ENCODE results near the gene EBI3.
"Not testable (repeated sequence)": the region's sequence is repeated elsewhere in the genome, so short reads cannot be mapped to it uniquely, and the experiment has no call there.

Gene EBI3

GRCh38 chr19:4237510-4237909 lies 8.2 kb downstream of the EBI3 start:
- not testable (repeated sequence) for FAIRE-seq

- FAIRE-seq: no peak
Observed at GRCh38 chr19:4238831-4239230, 9.5 kb downstream of the EBI3 start.

- FAIRE-seq: no peak
Observed at GRCh38 chr19:4241824-4242430, 12.6 kb downstream of the EBI3 start.

GRCh38 chr19:4245938-4246337 lies 16.6 kb downstream of the EBI3 start:
- not testable (repeated sequence) for FAIRE-seq

- peak; percentile 93 for FAIRE-seq
Observed at GRCh38 chr19:4246767-4247593, 17.7 kb downstream of the EBI3 start, which contains the start of gene YJU2. YJU2 (plus strand) TSS chr19:4247080; CDS start chr19:4247147, 67 bp downstream.

GRCh38 chr19:4256563-4256962 lies 27.2 kb downstream of the EBI3 start:
- no peak for FAIRE-seq

- FAIRE-seq: no peak
Observed at GRCh38 chr19:4257025-4257424, 27.7 kb downstream of the EBI3 start.

GRCh38 chr19:4258181-4258580 lies 28.9 kb downstream of the EBI3 start:
- no peak for FAIRE-seq

GRCh38 chr19:4260613-4261191 lies 31.4 kb downstream of the EBI3 start:
- FAIRE-seq: no peak

GRCh38 chr19:4264812-4265211 lies 35.5 kb downstream of the EBI3 start:
- FAIRE-seq: no peak

GRCh38 chr19:4266253-4267000 lies 37.1 kb downstream of the EBI3 start:
- FAIRE-seq: no peak

GRCh38 chr19:4267101-4267900 lies 38.0 kb downstream of the EBI3 start:
- FAIRE-seq: no peak

GRCh38 chr19:4267901-4268815 lies 38.8 kb downstream of the EBI3 start:
- FAIRE-seq: no peak

- FAIRE-seq: no peak
Observed at GRCh38 chr19:4268816-4269430, 39.6 kb downstream of the EBI3 start.

- FAIRE-seq: no peak
Observed at GRCh38 chr19:4272894-4273293, 43.6 kb downstream of the EBI3 start.

- FAIRE-seq: not testable (repeated sequence)
Observed at GRCh38 chr19:4274321-4274686, 45.0 kb downstream of the EBI3 start.

- no peak for FAIRE-seq
Observed at GRCh38 chr19:4277191-4277696, 47.9 kb downstream of the EBI3 start.

GRCh38 chr19:4278010-4278409 lies 48.7 kb downstream of the EBI3 start:
- no peak for FAIRE-seq

- FAIRE-seq: no peak
Observed at GRCh38 chr19:4278419-4279266, 49.3 kb downstream of the EBI3 start, which contains the start of gene SHD. SHD (plus strand) TSS chr19:4279266; CDS start chr19:4280064, 798 bp downstream.

- FAIRE-seq: no peak
Observed at GRCh38 chr19:4279267-4279529, 49.9 kb downstream of the EBI3 start.
